Hepatocyte (in vitro differentiated cells): ENCODE data around the gene ZP1. TPM values are rescaled to one million over a fixed set of nuclear protein-coding genes. Genes with fewer than 3 reads are reported as not detected.

Experiments used
- DNase-seq: peaks from one replicate; pipeline ENCODE4 v3.0.0-alpha.2; 2016; ENCODE audit warnings: low spot score
- H2AFZ ChIP-seq: fragments of 200-600 bp; sonication (generic); 2 replicates; pipeline ENCODE4 v1.6.0; 2016; ENCODE audit warnings: antibody characterized with exemption, mild to moderate bottlenecking
- H3K27ac ChIP-seq: fragments of 200-600 bp; sonication (generic); 2 replicates; pipeline ENCODE4 v1.5.1; 2016; ENCODE audit warnings: mild to moderate bottlenecking
- H3K27me3 ChIP-seq: fragments of 200-600 bp; sonication (generic); 2 replicates; pipeline ENCODE4 v1.6.1; 2016
- H3K36me3 ChIP-seq: fragments of 200-600 bp; sonication (generic); replicated peaks from 2 replicates; pipeline ENCODE4 v1.5.1; 2016; ENCODE audit warnings: low read depth; ENCODE audit not compliant: insufficient read depth
- H3K4me1 ChIP-seq: fragments of 200-600 bp; sonication (generic); 2 replicates; pipeline ENCODE4 v1.5.1; 2016; ENCODE audit warnings: mild to moderate bottlenecking, moderate library complexity; ENCODE audit not compliant: insufficient read depth
- H3K4me2 ChIP-seq: fragments of 200-600 bp; sonication (generic); 2 replicates; pipeline ENCODE4 v1.6.0; 2016
- H3K4me3 ChIP-seq: fragments of 200-600 bp; sonication (generic); 2 replicates; pipeline ENCODE4 v1.5.1; 2016; ENCODE audit warnings: mild to moderate bottlenecking
- H3K79me2 ChIP-seq: fragments of 200-600 bp; sonication (generic); 2 replicates; pipeline ENCODE4 v1.6.0; 2017; ENCODE audit warnings: mild to moderate bottlenecking
- H3K9me2 ChIP-seq: fragments of 200-600 bp; sonication (generic); replicated peaks from 2 replicates; pipeline ENCODE4 v1.6.0; 2017; ENCODE audit warnings: mild to moderate bottlenecking; ENCODE audit not compliant: insufficient read depth
- H3K9me3 ChIP-seq: fragments of 200-600 bp; sonication (generic); 2 replicates; pipeline ENCODE4 v1.5.1; 2016; ENCODE audit warnings: low read depth, mild to moderate bottlenecking
- H4K20me1 ChIP-seq: fragments of 200-600 bp; sonication (generic); 2 replicates; pipeline ENCODE4 v1.6.0; 2016; ENCODE audit warnings: mild to moderate bottlenecking; ENCODE audit not compliant: insufficient read depth, poor library complexity, severe bottlenecking
- CTCF ChIP-seq: fragments of 200-600 bp; sonication (generic); IDR thresholded peaks from 2 replicates; pipeline ENCODE4 v1.5.1; 2016; ENCODE audit warnings: antibody characterized with exemption, mild to moderate bottlenecking; ENCODE audit not compliant: poor library complexity
- EZH2 ChIP-seq: fragments of 200-600 bp; sonication (generic); IDR thresholded peaks from 2 replicates; pipeline ENCODE4 v1.6.1; 2016; ENCODE audit warnings: antibody characterized with exemption, mild to moderate bottlenecking, borderline replicate concordance
- EZH2phosphoT487 ChIP-seq: fragments of 200-600 bp; sonication (generic); IDR thresholded peaks from one replicate; pipeline ENCODE4 v1.6.1; 2018; ENCODE audit warnings: antibody characterized with exemption, mild to moderate bottlenecking, low read depth, moderate library complexity; ENCODE audit not compliant: unreplicated experiment, severe bottlenecking
- WGBS: methylation state at CpG from one replicate; pipeline ENCODE4 v1.1.6; 2016; ENCODE audit warnings: low lambda C conversion rate; ENCODE audit errors: missing lambda C conversion rate; 5-methylcytosine and 5-hydroxymethylcytosine counted together
- polyA plus RNA-seq: library from polyadenylated mRNA; unstranded; fragments of >200 nt; fragmentation: Nextera tagmentation; extraction: Ambion mirVana; gene quantifications from 2 replicates; pipeline ENCODE4 v1.2.1, GENCODE V29; 2016
- total RNA-seq: library from RNA; depleted of rRNA; stranded (reverse); fragments of >200 nt; gene quantifications from 2 replicates; pipeline ENCODE4 v1.2.3, GENCODE V29; 2014

Gene ZP1
- total and polyA plus RNA-seq, 2 experiments from 2014 or later, result 1.6 TPM; not detected in 1

- Histone ChIP-seq H4K20me1 (no peaks in the 10 kb centered on the region), H3K27ac (no peak overlapping the region), H3K27me3 (no peaks in the 10 kb centered on the region), H3K4me2 (no peak overlapping the region), H3K9me2 (no peaks in the 10 kb centered on the region), H3K79me2 (no peaks in the 10 kb centered on the region), H3K9me3 (no peaks in the 10 kb centered on the region), H2AFZ (no peak overlapping the region), H3K36me3 (no peaks in the 10 kb centered on the region), H3K4me1 (no peaks in the 10 kb centered on the region), H3K4me3 (no peak overlapping the region)
- TF ChIP-seq CTCF, result no peak
- DNase-seq, result no peak
- WGBS, result 95% methylated on average over 9 of the region's 9 CpGs
Observed at GRCh38 chr11:60862171-60862570, 5.2 kb upstream of the ZP1 start.

DNA sequence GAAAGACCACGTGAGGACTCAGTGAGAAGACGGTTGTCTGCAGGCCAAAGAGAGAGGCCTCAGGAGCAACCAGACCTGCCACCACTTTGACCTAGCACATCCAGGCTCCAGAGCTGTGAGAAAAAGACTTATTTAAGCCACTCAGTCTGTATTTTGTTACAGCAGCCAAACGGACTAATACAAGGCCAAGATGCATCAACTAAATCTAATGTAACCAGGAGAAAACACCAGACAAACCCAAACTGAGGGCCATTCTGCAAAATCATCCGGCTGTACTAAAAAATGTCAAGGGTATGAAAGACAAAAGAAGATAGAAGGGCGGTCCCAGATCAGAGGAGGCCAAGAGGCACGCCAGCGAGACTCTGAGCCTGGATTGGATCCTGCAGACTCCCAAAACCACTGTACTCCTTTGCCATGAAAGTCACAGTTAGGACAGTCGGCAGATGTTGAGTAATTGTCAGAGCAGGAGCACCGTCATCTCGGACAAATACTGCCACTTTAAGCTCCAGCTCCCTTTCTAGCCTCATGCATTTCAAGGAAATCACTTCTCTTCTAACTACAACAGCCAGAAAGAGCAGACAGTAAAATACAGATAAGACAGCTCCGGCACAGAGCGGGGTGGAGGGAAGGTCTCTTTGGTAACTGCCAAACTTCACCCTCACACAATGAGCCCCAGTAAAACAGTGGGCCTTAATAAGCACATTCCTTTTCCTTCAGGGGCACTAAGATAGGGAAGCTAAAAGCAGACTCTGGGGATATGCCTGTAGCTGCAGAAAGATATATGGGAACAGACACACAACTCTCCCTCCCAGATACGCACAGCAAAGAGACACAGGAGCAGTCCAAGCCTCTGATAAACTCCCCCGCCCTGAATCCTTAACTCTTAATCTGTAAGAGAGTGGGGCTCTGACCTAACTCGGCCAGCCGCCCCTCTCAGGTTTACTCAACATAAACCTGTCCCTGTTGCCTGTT lies 3.5 kb upstream of the ZP1 start:
- H3K27me3 ChIP-seq, result no peaks in the 10 kb centered on the region
- H4K20me1 ChIP-seq, result no peaks in the 10 kb centered on the region
- no peak for DNase-seq
- H3K4me2 ChIP-seq, result no peak overlapping the region
- no peak overlapping the region for H2AFZ ChIP-seq
- no peaks in the 10 kb centered on the region for H3K9me3 ChIP-seq
- no peaks in the 10 kb centered on the region for H3K4me1 ChIP-seq
- H3K79me2 ChIP-seq, result no peaks in the 10 kb centered on the region
- no peaks in the 10 kb centered on the region for H3K9me2 ChIP-seq
- no peaks in the 10 kb centered on the region for H3K36me3 ChIP-seq
- TF ChIP-seq CTCF, result no peak
- TF ChIP-seq EZH2, result no peak
- no peak for TF ChIP-seq EZH2phosphoT487
- no peak overlapping the region for H3K27ac ChIP-seq
- WGBS, result 67% methylated on average over 16 of the region's 16 CpGs
- H3K4me3 ChIP-seq, result no peak overlapping the region

GRCh38 chr11:60864856-60865513 lies 2.4 kb upstream of the ZP1 start:
- Histone ChIP-seq H3K4me1 (no peaks in the 10 kb centered on the region), H3K4me2 (no peak overlapping the region), H4K20me1 (no peaks in the 10 kb centered on the region), H3K4me3 (no peak overlapping the region), H3K9me2 (no peaks in the 10 kb centered on the region), H3K27me3 (no peaks in the 10 kb centered on the region), H3K79me2 (no peaks in the 10 kb centered on the region), H3K36me3 (no peaks in the 10 kb centered on the region), H2AFZ (no peak overlapping the region), H3K27ac (no peak overlapping the region), H3K9me3 (no peaks in the 10 kb centered on the region)
- WGBS, result 77% methylated on average over 4 of the region's 7 CpGs
- TF ChIP-seq EZH2phosphoT487 (no peak), EZH2 (no peak), CTCF (no peak)
- no peak for DNase-seq
